Calu3 (cell line): ENCODE data around the gene LRRC36. TPM values are rescaled to one million over a fixed set of nuclear protein-coding genes. Genes with fewer than 3 reads are reported as not detected.
"Not testable (repeated sequence)": the region's sequence is repeated elsewhere in the genome, so short reads cannot be mapped to it uniquely, and the experiment has no call there.

ENCODE experiments used
- BruUV-seq: library from RNA; stranded (reverse); fragments of 400-500 nt; replicated peaks from 2 replicates; lab custom pipeline; 2021; lab: Mats Ljungman, UMichigan
- CTCF ChIA-PET: fragments of 300-600 bp; sonication (Branson Sonifier 250); formaldehyde crosslinking; loops from one replicate; lab custom pipeline; 2022; ENCODE audit warnings: antibody characterized with exemption; lab: Charles Lee
- DNase-seq: peaks from one replicate; pipeline ENCODE4 v3.0.0; 2022
- H3K27ac Mint-ChIP-seq: one replicate; pipeline ENCODE4 v1.8.0; 2022; ENCODE audit warnings: mixed read lengths; ENCODE audit not compliant: unreplicated experiment
- H3K27me3 Mint-ChIP-seq: one replicate; pipeline ENCODE4 v1.8.0; 2022; ENCODE audit warnings: mixed read lengths; ENCODE audit not compliant: unreplicated experiment
- H3K36me3 Mint-ChIP-seq: one replicate; pipeline ENCODE4 v1.8.0; 2022; ENCODE audit warnings: mild to moderate bottlenecking, moderate library complexity, mixed read lengths; ENCODE audit not compliant: insufficient read depth, unreplicated experiment
- H3K4me1 Mint-ChIP-seq: one replicate; pipeline ENCODE4 v1.8.0; 2022; ENCODE audit warnings: mild to moderate bottlenecking, low read depth, mixed read lengths; ENCODE audit not compliant: unreplicated experiment
- H3K4me3 Mint-ChIP-seq: one replicate; pipeline ENCODE4 v1.8.0; 2022; ENCODE audit warnings: mild to moderate bottlenecking, low read depth, moderate library complexity, mixed read lengths; ENCODE audit not compliant: unreplicated experiment
- H3K9me3 Mint-ChIP-seq: one replicate; pipeline ENCODE4 v1.8.0; 2022; ENCODE audit warnings: low read depth, mixed read lengths; ENCODE audit not compliant: unreplicated experiment
- intact Hi-C: fragments of 100-400 bp; cut with micrococcal nuclease; formaldehyde crosslinking; loops from one replicate; pipeline ENCODE4 v1.10.0; 2022; ENCODE audit not compliant: unreplicated experiment
- total RNA-seq: library from RNA; stranded (reverse); gene quantifications from 2 replicates; pipeline ENCODE4 v1.2.3, GENCODE V29; 2022
- TF ChIP-seq, protein P1 (sequence below): fragments of 200-600 bp; IDR thresholded peaks from one replicate; pipeline ENCODE4 v1.8.0; 2022; ENCODE audit warnings: antibody characterized with exemption; ENCODE audit not compliant: unreplicated experiment

Gene LRRC36
- total RNA-seq, 1 experiment from 2014 or later: 9.2 TPM

DNA sequence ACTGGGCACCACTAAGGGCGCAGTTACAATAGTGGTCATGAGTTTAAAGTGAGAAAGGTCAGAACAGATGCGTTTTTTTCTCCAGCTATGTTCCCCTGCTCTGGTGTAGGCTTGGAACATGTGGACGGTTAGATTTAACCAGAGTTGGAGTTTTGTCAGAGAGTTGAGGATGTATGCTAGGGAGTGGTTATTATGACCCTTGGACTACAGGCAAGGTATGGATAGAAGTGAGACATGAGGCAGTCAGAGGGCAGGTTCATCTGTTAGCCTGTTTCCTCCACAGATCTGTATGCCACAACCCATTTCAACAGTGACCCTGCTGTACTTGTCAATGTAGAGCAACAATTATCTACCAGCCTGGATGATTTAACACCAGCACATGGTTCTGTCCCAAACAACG lies 44.0 kb downstream of the LRRC36 start:
- no peaks in the 10 kb centered on the region for H3K27me3 Mint-ChIP-seq
- no peaks in the 10 kb centered on the region for H3K36me3 Mint-ChIP-seq
- BruUV-seq: no TSS peak
- H3K27ac Mint-ChIP-seq: no peak overlapping the region
- TF ChIP-seq, protein P1, sequence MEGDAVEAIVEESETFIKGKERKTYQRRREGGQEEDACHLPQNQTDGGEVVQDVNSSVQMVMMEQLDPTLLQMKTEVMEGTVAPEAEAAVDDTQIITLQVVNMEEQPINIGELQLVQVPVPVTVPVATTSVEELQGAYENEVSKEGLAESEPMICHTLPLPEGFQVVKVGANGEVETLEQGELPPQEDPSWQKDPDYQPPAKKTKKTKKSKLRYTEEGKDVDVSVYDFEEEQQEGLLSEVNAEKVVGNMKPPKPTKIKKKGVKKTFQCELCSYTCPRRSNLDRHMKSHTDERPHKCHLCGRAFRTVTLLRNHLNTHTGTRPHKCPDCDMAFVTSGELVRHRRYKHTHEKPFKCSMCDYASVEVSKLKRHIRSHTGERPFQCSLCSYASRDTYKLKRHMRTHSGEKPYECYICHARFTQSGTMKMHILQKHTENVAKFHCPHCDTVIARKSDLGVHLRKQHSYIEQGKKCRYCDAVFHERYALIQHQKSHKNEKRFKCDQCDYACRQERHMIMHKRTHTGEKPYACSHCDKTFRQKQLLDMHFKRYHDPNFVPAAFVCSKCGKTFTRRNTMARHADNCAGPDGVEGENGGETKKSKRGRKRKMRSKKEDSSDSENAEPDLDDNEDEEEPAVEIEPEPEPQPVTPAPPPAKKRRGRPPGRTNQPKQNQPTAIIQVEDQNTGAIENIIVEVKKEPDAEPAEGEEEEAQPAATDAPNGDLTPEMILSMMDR: no peak
- H3K4me1 Mint-ChIP-seq: peaks cover 21% of the 10 kb centered on the region
- intact Hi-C loops: no loop called here
- no peaks in the 10 kb centered on the region for H3K9me3 Mint-ChIP-seq
- no peak for DNase-seq
- no peak overlapping the region for H3K4me3 Mint-ChIP-seq
- CTCF ChIA-PET: interaction anchor here (0.7 kb wide), 1 partner anchor 28 kb away, joined by 3 read pairs; no protein-coding TSS in a partner anchor

DNA sequence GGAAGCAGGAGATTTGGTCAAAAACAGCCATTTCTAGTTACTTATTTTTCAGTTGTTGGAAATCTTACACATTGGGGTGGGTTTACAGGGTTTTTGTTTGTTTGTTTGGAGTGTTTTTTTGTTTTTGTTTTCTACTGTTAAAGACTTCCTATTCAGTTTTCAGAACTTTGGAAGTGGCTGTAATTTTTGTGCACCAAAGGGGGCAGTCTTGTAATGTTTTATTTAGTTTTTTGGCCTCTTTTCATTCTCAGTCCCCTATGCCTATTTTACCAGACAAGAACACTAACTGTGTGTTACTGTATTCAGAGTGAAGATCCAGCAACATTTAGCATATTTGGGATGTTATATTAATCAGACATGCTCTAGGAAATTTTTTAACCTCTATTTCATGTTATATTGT lies 46.0 kb downstream of the LRRC36 start:
- BruUV-seq: no TSS peak
- no peak for DNase-seq
- H3K27ac Mint-ChIP-seq: no peak overlapping the region
- no peaks in the 10 kb centered on the region for H3K9me3 Mint-ChIP-seq
- no peak overlapping the region for H3K4me3 Mint-ChIP-seq
- no peaks in the 10 kb centered on the region for H3K27me3 Mint-ChIP-seq
- TF ChIP-seq, protein P1: peak; percentile 68
- intact Hi-C loops: no loop called here
- peaks cover 16% of the 10 kb centered on the region for H3K4me1 Mint-ChIP-seq
- H3K36me3 Mint-ChIP-seq: no peaks in the 10 kb centered on the region
- CTCF ChIA-PET: interaction anchor here (0.6 to 1.6 kb wide), 3 partner anchors 12 to 61 kb away, joined by 3 to 4 read pairs (median 4); no protein-coding TSS in a partner anchor

DNA sequence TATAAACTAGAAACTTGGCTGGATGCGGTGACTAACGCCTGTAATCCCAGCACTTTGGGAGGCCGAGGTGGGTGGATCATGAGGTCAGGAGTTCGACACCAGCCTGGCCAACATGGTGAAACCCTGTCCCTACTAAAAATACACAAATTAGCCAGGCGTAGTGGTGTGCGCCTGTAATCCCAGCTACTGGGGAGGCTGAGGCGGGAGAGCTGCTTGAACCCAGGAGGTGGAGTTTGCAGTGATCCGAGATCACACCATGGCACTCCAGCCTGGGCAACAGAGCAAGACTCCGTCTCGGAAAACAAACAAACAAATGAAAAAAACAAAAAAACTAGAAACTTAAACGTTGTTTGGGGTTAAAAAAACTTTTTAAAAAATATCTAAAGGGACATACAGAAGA lies 49.4 kb downstream of the LRRC36 start:
- H3K27ac Mint-ChIP-seq, H3K36me3 Mint-ChIP-seq, H3K4me3 Mint-ChIP-seq, DNase-seq, H3K27me3 Mint-ChIP-seq, H3K9me3 Mint-ChIP-seq, BruUV-seq, intact Hi-C loops: not testable (repeated sequence)
- H3K4me1 Mint-ChIP-seq: peaks cover 16% of the 10 kb centered on the region
- CTCF ChIA-PET: interaction anchor here (0.6 kb wide), 1 partner anchor 35 kb away, joined by 3 read pairs; no protein-coding TSS in a partner anchor

DNA sequence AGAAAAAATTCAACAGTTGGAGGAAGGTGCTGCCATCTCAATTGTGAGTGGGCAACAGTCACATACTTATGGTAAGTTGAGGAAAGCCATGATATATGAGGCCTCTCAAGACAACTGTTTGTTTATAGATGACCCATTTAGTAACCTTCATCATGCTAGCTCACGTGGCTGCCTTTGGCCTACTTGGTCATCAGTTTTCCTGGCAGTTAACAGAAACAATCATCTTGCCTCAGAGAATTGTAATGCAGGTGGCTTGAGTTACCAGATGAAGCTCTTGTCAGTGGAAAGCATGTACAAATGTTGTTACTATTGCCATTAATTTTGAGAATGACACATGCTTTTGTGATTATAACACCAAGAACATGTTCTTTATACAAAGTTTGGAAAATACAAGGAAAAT lies 52.0 kb downstream of the LRRC36 start:
- Mint-ChIP-seq H3K4me1 (peaks cover 7% of the 10 kb centered on the region), H3K27me3 (no peaks in the 10 kb centered on the region), H3K4me3 (no peak overlapping the region), H3K9me3 (no peaks in the 10 kb centered on the region), H3K27ac (no peak overlapping the region), H3K36me3 (no peaks in the 10 kb centered on the region)
- DNase-seq: no peak
- intact Hi-C loops: no loop called here
- TF ChIP-seq, protein P1: no peak
- no TSS peak for BruUV-seq
- CTCF ChIA-PET: interaction anchor here (0.6 kb wide), 1 partner anchor 51 kb away, joined by 4 read pairs; no protein-coding TSS in a partner anchor

DNA sequence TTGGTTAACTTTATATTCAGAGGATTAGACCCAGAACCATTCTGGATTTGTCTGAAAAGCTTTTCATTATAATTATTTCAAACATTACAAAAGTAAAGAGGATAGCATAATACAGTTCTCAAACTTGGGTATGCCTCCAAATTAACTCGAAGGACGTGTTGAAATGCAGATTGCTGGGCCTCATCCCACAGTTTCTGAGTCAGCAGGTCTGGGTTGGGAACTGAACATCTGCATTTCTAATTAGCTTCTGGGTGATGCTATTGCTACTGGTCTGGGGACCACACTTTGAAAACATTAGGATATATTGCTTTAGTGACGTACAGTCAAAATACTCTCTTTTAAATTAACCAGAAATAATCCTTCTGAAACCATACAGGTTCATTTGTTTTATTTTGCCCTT lies 56.7 kb downstream of the LRRC36 start:
- CTCF ChIA-PET: interaction anchor here (0.7 kb wide), 1 partner anchor 101 kb away, joined by 3 read pairs; no protein-coding TSS in a partner anchor
- Mint-ChIP-seq H3K27me3 (no peaks in the 10 kb centered on the region), H3K9me3 (no peaks in the 10 kb centered on the region), H3K4me3 (no peak overlapping the region), H3K36me3 (no peaks in the 10 kb centered on the region), H3K27ac (no peak overlapping the region), H3K4me1 (no peaks in the 10 kb centered on the region)
- BruUV-seq: no TSS peak
- DNase-seq: no peak
- intact Hi-C loops: no loop called here
- TF ChIP-seq, protein P1: no peak
